HepG2 (cell line): Measurements from ENCODE around the gene AK3. TPM values are rescaled to one million over a fixed set of nuclear protein-coding genes. Genes with fewer than 3 reads are reported as not detected.

Experiments used
- HOXA3 ChIP-seq: sonication (generic); formaldehyde crosslinking; IDR thresholded peaks from 2 replicates; pipeline ENCODE4 v1.5.0; 2020; ENCODE audit warnings: missing genetic modification reagents
- NFAT5 ChIP-seq: sonication (generic); formaldehyde crosslinking; IDR thresholded peaks from 2 replicates; pipeline ENCODE4 v1.4.0; 2020; ENCODE audit warnings: missing genetic modification reagents
- NFE2 ChIP-seq: sonication (generic); formaldehyde crosslinking; IDR thresholded peaks from 2 replicates; pipeline ENCODE4 v1.4.0; 2020; ENCODE audit warnings: missing genetic modification reagents
- NFKBIZ ChIP-seq: IDR thresholded peaks from 2 replicates; pipeline ENCODE4 v1.6.1; 2018; ENCODE audit warnings: missing genetic modification reagents, missing compliant biosample characterization
- RBFOX2 ChIP-seq: fragments of 200-400 bp; formaldehyde crosslinking; IDR thresholded peaks from 2 replicates; pipeline ENCODE4 v1.6.1; 2017; ENCODE audit warnings: low read depth, mild to moderate bottlenecking, low read length
- THAP8 ChIP-seq: sonication (generic); formaldehyde crosslinking; IDR thresholded peaks from 2 replicates; pipeline ENCODE4 v1.5.1; 2020; ENCODE audit warnings: missing genetic modification reagents, mild to moderate bottlenecking, borderline replicate concordance
- YY1 ChIP-seq: IDR thresholded peaks from 2 replicates; pipeline ENCODE4 v1.6.1; 2011; ENCODE audit warnings: low read length, low read depth, moderate library complexity, mild to moderate bottlenecking; ENCODE audit not compliant: insufficient read depth, insufficient replicate concordance
- ZFX ChIP-seq: sonication (generic); formaldehyde crosslinking; IDR thresholded peaks from 2 replicates; pipeline ENCODE4 v1.4.0; 2020; ENCODE audit warnings: mild to moderate bottlenecking, low read depth, missing genetic modification reagents, moderate library complexity
- ZNF205 ChIP-seq: IDR thresholded peaks from 2 replicates; pipeline ENCODE4 v1.6.1; 2018; ENCODE audit warnings: missing biosample characterization, missing genetic modification reagents
- ZNF317 ChIP-seq: sonication (generic); formaldehyde crosslinking; IDR thresholded peaks from 2 replicates; pipeline ENCODE4 v1.5.0; 2020; ENCODE audit warnings: mild to moderate bottlenecking, missing genetic modification reagents
- ZNF414 ChIP-seq: sonication (generic); formaldehyde crosslinking; IDR thresholded peaks from 2 replicates; pipeline ENCODE4 v1.5.0; 2020; ENCODE audit warnings: missing genetic modification reagents
- ZNF740 ChIP-seq: sonication (generic); formaldehyde crosslinking; IDR thresholded peaks from 2 replicates; pipeline ENCODE4 v1.4.0; 2020; ENCODE audit warnings: missing genetic modification reagents
- polyA plus RNA-seq, 8 experiments: library from polyadenylated mRNA; depleted of rRNA in 3 of 8; stranded (reverse) in 7 of 8; unstranded in 1 of 8; fragments of >200 nt; fragmentation: Illumina TruSeq in 4 of 8; extraction: Trizol in 4 of 8; gene quantifications; 2 replicates each; pipeline versions ENCODE4 v1.2.1 to v1.2.3, GENCODE V29; 2011 to 2016; ENCODE audit warnings: low read depth in 4 of 8, missing spikeins in 1 of 8, mixed read lengths in 1 of 8; ENCODE audit not compliant: insufficient read depth in 1 of 8
- total RNA-seq, 5 experiments: library from RNA; depleted of rRNA; stranded (reverse); fragments of >200 nt; fragmentation: Illumina TruSeq; extraction: Trizol; gene quantifications; 2 replicates each; pipeline ENCODE4 v1.2.3, GENCODE V29; 2016; ENCODE audit warnings: low read depth in 1 of 5
- TF ChIP-seq, protein P1 (sequence below): sonication (generic); formaldehyde crosslinking; IDR thresholded peaks from 2 replicates; pipeline ENCODE4 v1.4.0; 2020; ENCODE audit warnings: low read depth, mild to moderate bottlenecking, missing genetic modification reagents
- TF ChIP-seq, protein P2 (sequence below): sonication (generic); formaldehyde crosslinking; IDR thresholded peaks from 2 replicates; pipeline ENCODE4 v1.4.0; 2020; ENCODE audit warnings: low read depth, missing genetic modification reagents
- TF ChIP-seq, protein P3 (sequence below): sonication (generic); formaldehyde crosslinking; IDR thresholded peaks from 2 replicates; pipeline ENCODE4 v1.5.0; 2020; ENCODE audit warnings: missing genetic modification reagents

The AK3 gene
- total and polyA plus RNA-seq, 2 of the 13 experiments (the other 11 are each of a cell fraction or from before 2014, with no cell fraction given) = 76.8 to 109 TPM

DNA sequence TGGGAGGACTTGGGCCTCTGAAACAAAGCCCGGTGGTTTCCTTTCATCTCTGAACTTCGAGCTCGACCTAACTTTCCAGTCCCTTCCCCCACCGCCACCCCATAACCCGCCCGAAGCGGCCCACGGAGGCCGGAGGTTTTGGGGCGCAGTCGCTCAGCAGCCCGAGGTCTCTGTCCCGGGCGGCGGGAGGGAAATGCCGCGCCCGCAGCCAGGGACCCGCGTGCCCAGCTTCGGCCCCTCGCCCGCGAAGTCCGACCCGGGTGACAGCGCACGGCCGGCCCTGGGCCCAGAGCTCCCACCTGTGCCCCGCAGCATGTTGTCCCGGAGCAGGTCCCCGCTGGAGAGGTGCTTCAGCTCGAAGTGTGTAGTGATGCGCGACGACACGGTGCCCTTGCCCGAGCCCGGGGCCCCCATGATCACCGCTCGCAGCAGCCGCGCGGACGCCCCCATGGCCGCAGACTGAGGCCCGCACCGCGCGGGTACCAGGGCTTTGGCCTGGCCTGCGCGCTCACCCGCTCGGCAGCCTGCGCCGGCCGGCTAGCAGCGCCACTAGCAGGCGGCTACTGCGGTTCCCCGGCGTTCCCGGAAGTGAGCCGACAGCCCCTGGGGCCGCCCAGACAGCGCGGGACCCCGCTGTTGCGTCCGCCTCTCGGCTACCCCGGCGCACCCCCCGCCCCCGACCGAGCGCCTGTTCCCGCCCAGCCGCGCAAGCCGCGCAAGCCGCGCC, at the start of gene AK3 (continued):
- peak; percentile 86 for TF ChIP-seq NFAT5 (CRISPR knock-in tag)
- TF ChIP-seq ZNF205 (CRISPR knock-in tag) = peak; percentile 79
- TF ChIP-seq, protein P1, sequence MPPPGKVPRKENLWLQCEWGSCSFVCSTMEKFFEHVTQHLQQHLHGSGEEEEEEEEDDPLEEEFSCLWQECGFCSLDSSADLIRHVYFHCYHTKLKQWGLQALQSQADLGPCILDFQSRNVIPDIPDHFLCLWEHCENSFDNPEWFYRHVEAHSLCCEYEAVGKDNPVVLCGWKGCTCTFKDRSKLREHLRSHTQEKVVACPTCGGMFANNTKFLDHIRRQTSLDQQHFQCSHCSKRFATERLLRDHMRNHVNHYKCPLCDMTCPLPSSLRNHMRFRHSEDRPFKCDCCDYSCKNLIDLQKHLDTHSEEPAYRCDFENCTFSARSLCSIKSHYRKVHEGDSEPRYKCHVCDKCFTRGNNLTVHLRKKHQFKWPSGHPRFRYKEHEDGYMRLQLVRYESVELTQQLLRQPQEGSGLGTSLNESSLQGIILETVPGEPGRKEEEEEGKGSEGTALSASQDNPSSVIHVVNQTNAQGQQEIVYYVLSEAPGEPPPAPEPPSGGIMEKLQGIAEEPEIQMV (CRISPR knock-in tag) = peak; percentile 90
- TF ChIP-seq ZNF740 (CRISPR knock-in tag) = no peak; the same call in 1 of the 2 replicates
- TF ChIP-seq, protein P2, sequence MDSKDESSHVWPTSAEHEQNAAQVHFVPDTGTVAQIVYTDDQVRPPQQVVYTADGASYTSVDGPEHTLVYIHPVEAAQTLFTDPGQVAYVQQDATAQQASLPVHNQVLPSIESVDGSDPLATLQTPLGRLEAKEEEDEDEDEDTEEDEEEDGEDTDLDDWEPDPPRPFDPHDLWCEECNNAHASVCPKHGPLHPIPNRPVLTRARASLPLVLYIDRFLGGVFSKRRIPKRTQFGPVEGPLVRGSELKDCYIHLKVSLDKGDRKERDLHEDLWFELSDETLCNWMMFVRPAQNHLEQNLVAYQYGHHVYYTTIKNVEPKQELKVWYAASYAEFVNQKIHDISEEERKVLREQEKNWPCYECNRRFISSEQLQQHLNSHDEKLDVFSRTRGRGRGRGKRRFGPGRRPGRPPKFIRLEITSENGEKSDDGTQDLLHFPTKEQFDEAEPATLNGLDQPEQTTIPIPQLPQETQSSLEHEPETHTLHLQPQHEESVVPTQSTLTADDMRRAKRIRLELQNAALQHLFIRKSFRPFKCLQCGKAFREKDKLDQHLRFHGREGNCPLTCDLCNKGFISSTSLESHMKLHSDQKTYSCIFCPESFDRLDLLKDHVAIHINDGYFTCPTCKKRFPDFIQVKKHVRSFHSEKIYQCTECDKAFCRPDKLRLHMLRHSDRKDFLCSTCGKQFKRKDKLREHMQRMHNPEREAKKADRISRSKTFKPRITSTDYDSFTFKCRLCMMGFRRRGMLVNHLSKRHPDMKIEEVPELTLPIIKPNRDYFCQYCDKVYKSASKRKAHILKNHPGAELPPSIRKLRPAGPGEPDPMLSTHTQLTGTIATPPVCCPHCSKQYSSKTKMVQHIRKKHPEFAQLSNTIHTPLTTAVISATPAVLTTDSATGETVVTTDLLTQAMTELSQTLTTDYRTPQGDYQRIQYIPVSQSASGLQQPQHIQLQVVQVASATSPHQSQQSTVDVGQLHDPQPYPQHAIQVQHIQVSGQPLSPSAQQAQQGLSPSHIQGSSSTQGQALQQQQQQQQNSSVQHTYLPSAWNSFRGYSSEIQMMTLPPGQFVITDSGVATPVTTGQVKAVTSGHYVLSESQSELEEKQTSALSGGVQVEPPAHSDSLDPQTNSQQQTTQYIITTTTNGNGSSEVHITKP (CRISPR knock-in tag) = no peak
- TF ChIP-seq HOXA3 (CRISPR knock-in tag) = peak; percentile 80
- TF ChIP-seq ZNF317 (CRISPR knock-in tag) = no peak; the same call in 1 of the 2 replicates
- TF ChIP-seq NFE2 = no peak
- TF ChIP-seq, protein P3, sequence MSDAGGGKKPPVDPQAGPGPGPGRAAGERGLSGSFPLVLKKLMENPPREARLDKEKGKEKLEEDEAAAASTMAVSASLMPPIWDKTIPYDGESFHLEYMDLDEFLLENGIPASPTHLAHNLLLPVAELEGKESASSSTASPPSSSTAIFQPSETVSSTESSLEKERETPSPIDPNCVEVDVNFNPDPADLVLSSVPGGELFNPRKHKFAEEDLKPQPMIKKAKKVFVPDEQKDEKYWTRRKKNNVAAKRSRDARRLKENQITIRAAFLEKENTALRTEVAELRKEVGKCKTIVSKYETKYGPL (CRISPR knock-in tag) = no peak; the same call in 1 of the 2 replicates
- TF ChIP-seq ZNF414 = peak; percentile 18; the same call in 1 of the 2 replicates
- TF ChIP-seq THAP8 = peak; percentile 82
- TF ChIP-seq NFKBIZ = 0 out of 2 replicates have a peak, but pooled peaks have one; percentile 22
- peak; percentile 98 for TF ChIP-seq ZFX (CRISPR knock-in tag)
- TF ChIP-seq YY1 = peak; percentile 80
- TF ChIP-seq RBFOX2 = peak; percentile 98
